ENCODE results near the gene MLIP.

GRCh38 chr6:54310377-54311152, 199.3 kb downstream of the MLIP start:
- TF ChIP-seq REST (IDR thresholded peaks at IDR 0.05; ENCODE audit: borderline replicate concordance in 1 of 2, low read depth in 1 of 2, low read length in 2 of 2) (no peak), CREB1 (IDR thresholded peaks at IDR 0.05) (no peak), CREB1 (CRISPR knock-in tag; IDR thresholded peaks at IDR 0.05) (no peak), CTCF (CRISPR knock-in tag; IDR thresholded peaks at IDR 0.05) (no peak), HDAC2 (CRISPR knock-in tag; IDR thresholded peaks at IDR 0.05) (no peak), RFX1 (IDR thresholded peaks at IDR 0.05) (no peak), PRPF4 (IDR thresholded peaks at IDR 0.05; ENCODE audit: low read depth, low read length, poor library complexity, severe bottlenecking) (no peak), CREBL2 (CRISPR knock-in tag; IDR thresholded peaks at IDR 0.05; ENCODE audit: borderline replicate concordance) (no peak), EP300 (IDR thresholded peaks at IDR 0.05; ENCODE audit: low read depth in 2 of 2, low read length in 2 of 2) (no peak), EP300 (CRISPR knock-in tag; IDR thresholded peaks at IDR 0.05; ENCODE audit: borderline replicate concordance) (no peak)
